DMS114 treated with DMSO at 0.1 percent for 48 hours (cell line): ENCODE results near the gene TSPAN2.
"Not testable (repeated sequence)": the region's sequence is repeated elsewhere in the genome, so short reads cannot be mapped to it uniquely, and the experiment has no call there.

Experiments used
- DNase-seq: peaks from one replicate; lab custom pipeline; 2025; ENCODE audit not compliant: unreplicated experiment; lab: John Stamatoyannopoulos, UW

Gene TSPAN2

GRCh38 chr1:115040501-115040900 is 48.8 kb downstream of the TSPAN2 start:
- no peak for DNase-seq

- no peak for DNase-seq
These were observed 52.3 kb downstream of the TSPAN2 start for GRCh38 chr1:115036814-115037507.

GRCh38 chr1:115035652-115036051 is 53.7 kb downstream of the TSPAN2 start:
- no peak for DNase-seq

- no peak for DNase-seq
These were observed 57.7 kb downstream of the TSPAN2 start for GRCh38 chr1:115031595-115031994.

GRCh38 chr1:115029526-115029925 is 59.8 kb downstream of the TSPAN2 start, which contains the start of gene TSHB:
Gene TSHB (plus strand): TSS chr1:115029826. CDS start chr1:115033363, 3,537 bp downstream.
- no peak for DNase-seq

GRCh38 chr1:115023593-115023992 is 65.7 kb downstream of the TSPAN2 start:
- no peak for DNase-seq

- no peak for DNase-seq
These were observed 68.2 kb downstream of the TSPAN2 start for GRCh38 chr1:115021145-115021544.

GRCh38 chr1:115019549-115019948 is 69.8 kb downstream of the TSPAN2 start:
- not testable (repeated sequence) for DNase-seq

GRCh38 chr1:115013792-115014191 is 75.5 kb downstream of the TSPAN2 start:
- DNase-seq, result no peak

- no peak for DNase-seq
These were observed 76.9 kb downstream of the TSPAN2 start for GRCh38 chr1:115012434-115012833.

- no peak for DNase-seq
These were observed 77.3 kb downstream of the TSPAN2 start for GRCh38 chr1:115012006-115012405.

- DNase-seq, result no peak
These were observed 83.1 kb downstream of the TSPAN2 start for GRCh38 chr1:115006191-115006590.
